Psoas muscle (tissue), 8 donors: ENCODE results near the gene HSD17B8. TPM values are rescaled to one million over a fixed set of nuclear protein-coding genes. Genes with fewer than 3 reads are reported as not detected.

Experiments used
- ATAC-seq, 4 donors: fragments of 200-7000 bp; cut with Tn5 transposase; one replicate each; pipeline ENCODE4 v1.9.1; 2020; ENCODE audit warnings: moderate library complexity in 3 of 4, mild to moderate bottlenecking in 2 of 4
- DNase-seq, 2 donors: peaks; one replicate each; pipeline ENCODE4 v3.0.0-alpha.2; 2020
- H3K27ac ChIP-seq: fragments of 200-600 bp; one replicate; pipeline ENCODE4 v1.8.0; 2022
- H3K27me3 ChIP-seq, 3 donors: fragments of 200-600 bp in 1 of 3; one replicate each; pipeline versions ENCODE4 v1.6.1 to v1.8.0; 2013 to 2022; ENCODE audit warnings: low read length in 2 of 3, mild to moderate bottlenecking in 2 of 3, moderate library complexity in 1 of 3; ENCODE audit not compliant: insufficient read depth in 3 of 3
- H3K36me3 ChIP-seq, 2 donors: fragments of 200-600 bp in 1 of 2; one replicate each; pipeline versions ENCODE4 v1.6.1 to v1.8.0; 2013 to 2022; ENCODE audit warnings: low read depth in 1 of 2, mild to moderate bottlenecking in 1 of 2, moderate library complexity in 1 of 2; ENCODE audit not compliant: insufficient read depth in 1 of 2
- H3K4me1 ChIP-seq: fragments of 200-600 bp; one replicate; pipeline ENCODE4 v1.8.0; 2022
- H3K4me3 ChIP-seq: fragments of 200-600 bp; one replicate; pipeline ENCODE4 v1.8.0; 2022; ENCODE audit warnings: mild to moderate bottlenecking
- H3K9me3 ChIP-seq: fragments of 200-600 bp; one replicate; pipeline ENCODE4 v1.8.0; 2022
- WGBS, 3 donors: extraction: QIAGEN DNeasy Blood & Tissue Kit; methylation state at CpG; one replicate each; pipeline versions ENCODE4 v1.1.6 to v1.1.7; 2013; 5-methylcytosine and 5-hydroxymethylcytosine counted together
- intact Hi-C, 2 donors: fragments of 100-400 bp; cut with DNase I; formaldehyde crosslinking; loops; one replicate each; pipeline versions ENCODE4 v1.11.0 to v1.14.2; 2022
- polyA plus RNA-seq, 3 donors: library from polyadenylated mRNA; stranded (reverse); fragments of 200-250 nt; gene quantifications; one replicate each; pipeline ENCODE4 v1.2.3, GENCODE V29; 2013
- total RNA-seq, 4 donors: library from RNA; stranded (reverse); fragmentation: NEBNext Ultra II Directional in 2 of 4; extraction: Animal tissue kit (Norgen Biotek cat#: 25700) in 2 of 4; gene quantifications; one replicate each; pipeline versions ENCODE4 v1.2.1 to v1.2.4, GENCODE V29; 2021 to 2023
- TF ChIP-seq, protein P1 (sequence below): fragments of 200-600 bp; IDR thresholded peaks from one replicate; pipeline ENCODE4 v1.8.0; 2022; ENCODE audit warnings: antibody characterized with exemption
- donor health status: healthy with polysubstance abuse.
- donor health status: DM: no; HTN: no; CAD: no; lungs with moderate emphysema.
- donor health status: Bipolar disorder and iron deficiency.
- donor health status: healthy.
- donor health status: DM: yes; HTN: yes; CAD: no.
- donor health status: DM: no; HTN: no; CAD: no.
- donor health status: DM: no; HTN: no; CAD: no.
- donor health status: DM: yes; HTN: yes; CAD: no.

Gene HSD17B8
- total and polyA plus RNA-seq, 7 donors: 5.3 to 18.9 (median 10.3) TPM

DNA sequence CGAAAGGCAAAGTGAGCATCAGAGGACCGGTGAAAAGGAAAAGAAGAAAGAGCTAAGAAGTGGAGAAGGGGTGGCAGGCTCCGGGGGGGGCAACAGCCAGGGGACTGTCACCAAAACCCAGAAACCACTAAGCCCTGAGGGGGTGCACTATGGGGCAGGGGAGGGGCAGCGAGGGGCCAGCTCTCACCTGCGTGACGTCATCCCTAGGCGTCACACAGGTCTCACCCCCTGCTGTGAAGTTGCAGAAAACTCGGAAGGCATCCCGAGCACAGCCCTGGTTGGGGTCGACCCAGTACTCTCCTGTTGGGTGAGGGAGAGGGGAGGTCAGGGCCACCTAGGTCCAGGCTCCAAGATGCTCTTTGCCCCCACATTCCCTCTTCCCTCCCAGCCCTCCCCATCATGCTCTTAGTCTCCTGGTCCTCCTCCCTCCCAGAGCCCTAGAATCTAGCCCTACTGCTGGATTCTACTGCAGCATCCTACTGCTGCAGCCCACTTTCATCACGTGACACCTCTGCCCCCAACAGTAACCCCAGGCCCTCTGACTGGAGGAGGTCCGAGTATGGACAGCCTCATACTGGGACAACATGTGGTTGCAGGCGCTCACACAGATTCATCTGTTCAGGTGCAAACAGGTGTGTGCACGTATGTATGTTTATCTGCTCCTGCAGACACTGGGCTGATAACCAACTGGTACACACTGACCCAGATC is 39.6 kb upstream of the HSD17B8 start:
- no peaks in the 10 kb centered on the region for H3K36me3 ChIP-seq
- intact Hi-C loops: loop anchor here in 1 of 2 donors (5.0 kb wide), 1 partner anchor 72 kb away; no protein-coding TSS in a partner anchor
- 56 to 68% (median 64%) methylated on average over 13 to 14 of the region's 14 CpGs for WGBS, 3 donors
- peaks cover 5% of the 10 kb centered on the region for H3K4me1 ChIP-seq
- no peaks in the 10 kb centered on the region for H3K27me3 ChIP-seq
- TF ChIP-seq, protein P1, sequence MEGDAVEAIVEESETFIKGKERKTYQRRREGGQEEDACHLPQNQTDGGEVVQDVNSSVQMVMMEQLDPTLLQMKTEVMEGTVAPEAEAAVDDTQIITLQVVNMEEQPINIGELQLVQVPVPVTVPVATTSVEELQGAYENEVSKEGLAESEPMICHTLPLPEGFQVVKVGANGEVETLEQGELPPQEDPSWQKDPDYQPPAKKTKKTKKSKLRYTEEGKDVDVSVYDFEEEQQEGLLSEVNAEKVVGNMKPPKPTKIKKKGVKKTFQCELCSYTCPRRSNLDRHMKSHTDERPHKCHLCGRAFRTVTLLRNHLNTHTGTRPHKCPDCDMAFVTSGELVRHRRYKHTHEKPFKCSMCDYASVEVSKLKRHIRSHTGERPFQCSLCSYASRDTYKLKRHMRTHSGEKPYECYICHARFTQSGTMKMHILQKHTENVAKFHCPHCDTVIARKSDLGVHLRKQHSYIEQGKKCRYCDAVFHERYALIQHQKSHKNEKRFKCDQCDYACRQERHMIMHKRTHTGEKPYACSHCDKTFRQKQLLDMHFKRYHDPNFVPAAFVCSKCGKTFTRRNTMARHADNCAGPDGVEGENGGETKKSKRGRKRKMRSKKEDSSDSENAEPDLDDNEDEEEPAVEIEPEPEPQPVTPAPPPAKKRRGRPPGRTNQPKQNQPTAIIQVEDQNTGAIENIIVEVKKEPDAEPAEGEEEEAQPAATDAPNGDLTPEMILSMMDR: no peak
- H3K27ac ChIP-seq: no peak overlapping the region
- H3K9me3 ChIP-seq: no peaks in the 10 kb centered on the region
- DNase-seq (no peak), ATAC-seq (no peak)
- H3K4me3 ChIP-seq: no peak overlapping the region

DNA sequence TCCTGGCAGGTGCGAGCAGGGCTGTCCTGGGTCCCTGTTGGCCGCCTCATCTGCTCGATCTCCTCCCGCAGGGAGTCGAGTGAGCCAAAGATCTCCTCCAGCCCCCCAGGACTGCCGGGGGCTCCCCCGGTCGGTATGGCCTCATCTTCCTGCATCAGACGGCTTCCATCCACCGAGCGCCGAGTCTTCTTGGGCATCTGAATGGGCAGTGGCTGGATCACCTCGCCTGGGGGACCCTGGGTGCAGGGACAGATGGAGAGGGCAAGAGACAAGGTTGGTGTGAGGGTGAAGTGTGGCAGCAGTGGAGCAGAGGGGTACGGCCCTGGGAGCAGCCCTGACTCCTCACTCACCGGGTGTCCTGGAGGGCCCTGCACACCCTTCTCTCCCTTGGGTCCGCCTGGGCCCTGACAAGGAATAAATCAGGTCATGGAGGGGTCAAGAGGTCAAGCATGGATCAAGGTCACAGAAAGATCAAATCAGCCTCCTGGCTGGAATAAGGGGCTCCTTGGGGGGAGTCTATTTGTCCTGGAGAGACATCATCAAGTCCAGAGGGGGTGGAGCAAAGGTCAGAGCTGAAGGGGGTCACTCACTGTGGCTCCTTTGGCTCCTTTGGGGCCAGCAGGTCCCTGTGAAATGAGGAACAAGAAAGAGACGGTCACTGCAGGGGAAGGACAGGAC is 38.7 kb upstream of the HSD17B8 start:
- H3K27ac ChIP-seq: no peak overlapping the region
- no peak for DNase-seq
- H3K9me3 ChIP-seq: no peaks in the 10 kb centered on the region
- intact Hi-C loops: loop anchor here (1.0 to 5.0 kb wide), 2 partner anchors 26 to 72 kb away; no protein-coding TSS in a partner anchor
- H3K4me3 ChIP-seq: no peak overlapping the region
- 79 to 87% (median 81%) methylated on average over 17 of the region's 17 CpGs for WGBS, 3 donors
- no peaks in the 10 kb centered on the region for H3K27me3 ChIP-seq
- TF ChIP-seq, protein P1: no peak
- no peaks in the 10 kb centered on the region for H3K36me3 ChIP-seq
- ATAC-seq: no peak
- H3K4me1 ChIP-seq: peaks cover 5% of the 10 kb centered on the region

DNA sequence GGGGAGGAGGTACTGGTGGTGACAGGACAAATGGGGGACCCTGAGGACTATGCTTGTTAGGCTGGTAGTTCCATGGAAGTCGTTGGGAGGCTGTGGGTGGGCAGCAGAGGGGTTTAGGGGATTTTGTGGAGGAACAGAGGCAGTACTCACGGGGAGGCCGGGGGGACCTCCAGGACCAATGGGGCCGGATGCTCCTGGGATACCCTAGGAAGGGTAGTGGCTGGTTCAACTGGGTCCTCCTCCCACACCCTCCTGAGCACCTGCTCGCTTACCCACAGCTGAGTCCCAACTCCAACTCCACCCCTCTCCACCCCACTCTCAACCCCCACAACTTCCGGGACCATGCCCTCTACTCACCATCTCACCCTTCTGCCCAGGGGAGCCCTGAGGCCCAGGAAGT is 38.1 kb upstream of the HSD17B8 start:
- Histone ChIP-seq H3K4me1 (peaks cover 5% of the 10 kb centered on the region), H3K27me3 (no peaks in the 10 kb centered on the region), H3K4me3 (no peak overlapping the region), H3K27ac (no peak overlapping the region), H3K9me3 (no peaks in the 10 kb centered on the region), H3K36me3 (no peaks in the 10 kb centered on the region)
- no peak for ATAC-seq
- TF ChIP-seq, protein P1: no peak
- no peak for DNase-seq
- intact Hi-C loops: loop anchor here (1.0 to 5.0 kb wide), 2 partner anchors 25 to 71 kb away; no protein-coding TSS in a partner anchor
- 83 to 94% (median 85%) methylated on average over 4 to 6 of the region's 6 CpGs for WGBS, 3 donors

DNA sequence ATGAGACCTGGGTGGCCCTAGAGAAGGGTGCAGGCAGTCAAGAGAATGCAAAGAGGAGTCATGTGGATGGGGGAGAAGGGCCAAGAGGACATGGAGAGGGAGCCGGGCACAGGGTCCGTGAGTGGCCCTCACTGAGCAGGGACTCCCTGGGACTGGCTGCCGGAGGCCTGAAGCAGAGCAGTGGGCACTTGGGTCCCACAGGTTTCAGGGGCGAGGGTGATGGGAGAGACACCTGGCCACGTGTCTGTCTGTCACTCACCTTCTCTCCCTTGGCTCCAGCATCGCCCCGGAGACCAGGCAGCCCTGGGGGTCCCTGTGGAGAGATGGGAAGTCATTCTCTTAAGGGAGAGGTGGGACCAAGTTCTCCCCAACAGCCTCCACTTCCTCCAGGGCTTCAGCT is 37.6 kb upstream of the HSD17B8 start:
- TF ChIP-seq, protein P1: no peak
- Histone ChIP-seq H3K4me1 (peaks cover 5% of the 10 kb centered on the region), H3K27ac (no peak overlapping the region), H3K36me3 (no peaks in the 10 kb centered on the region), H3K9me3 (no peaks in the 10 kb centered on the region), H3K4me3 (no peak overlapping the region), H3K27me3 (no peaks in the 10 kb centered on the region)
- 84 to 87% (median 87%) methylated on average over 7 of the region's 7 CpGs for WGBS, 3 donors
- intact Hi-C loops: loop anchor here (1.0 to 5.0 kb wide), 2 partner anchors 24 to 70 kb away; no protein-coding TSS in a partner anchor
- ATAC-seq: no peak
- DNase-seq: no peak
